OCI-LY1 (cell line): ENCODE measurements around the gene MN1.

Source experiments
- H2AFZ ChIP-seq: fragments of 200-600 bp; sonication (generic), shearing (Covaris generic); 2 replicates; pipeline ENCODE4 v1.6.0; 2014; ENCODE audit warnings: antibody characterized with exemption, mild to moderate bottlenecking, low read length
- H3F3A ChIP-seq: fragments of 200-600 bp; sonication (generic), shearing (Covaris generic); 2 replicates; pipeline ENCODE4 v1.6.0; 2014; ENCODE audit warnings: mild to moderate bottlenecking, antibody characterized with exemption, low read length, moderate library complexity; ENCODE audit not compliant: insufficient read depth
- H3K27ac ChIP-seq: fragments of 200-600 bp; sonication (generic); 2 replicates; pipeline ENCODE4 v1.5.1; 2014; ENCODE audit warnings: low read length, mixed run types, mild to moderate bottlenecking, low read depth; ENCODE audit not compliant: poor library complexity, severe bottlenecking
- H3K27me3 ChIP-seq: fragments of 200-600 bp; sonication (generic); 2 replicates; pipeline ENCODE4 v1.6.0; 2014; ENCODE audit warnings: antibody characterized with exemption, mild to moderate bottlenecking, low read length, moderate library complexity; ENCODE audit not compliant: insufficient read depth
- H3K36me3 ChIP-seq: fragments of 200-600 bp; sonication (generic); 2 replicates; pipeline ENCODE4 v1.6.1; 2014; ENCODE audit warnings: mild to moderate bottlenecking, antibody characterized with exemption, low read length, moderate library complexity, mixed read lengths; ENCODE audit not compliant: insufficient read depth
- H3K4me1 ChIP-seq: fragments of 200-600 bp; sonication (generic); 2 replicates; pipeline ENCODE4 v1.5.1; 2014; ENCODE audit warnings: mild to moderate bottlenecking, low read length, moderate library complexity; ENCODE audit not compliant: insufficient read depth, severe bottlenecking
- H3K4me2 ChIP-seq: fragments of 200-600 bp; sonication (generic), shearing (Covaris generic); 2 replicates; pipeline ENCODE4 v1.6.1; 2014; ENCODE audit warnings: low read length
- H3K4me3 ChIP-seq: fragments of 200-600 bp; sonication (generic); 2 replicates; pipeline ENCODE4 v1.5.1; 2014; ENCODE audit warnings: low read length, low read depth, mild to moderate bottlenecking, mixed read lengths; ENCODE audit not compliant: poor library complexity, severe bottlenecking
- H3K79me2 ChIP-seq: fragments of 200-600 bp; shearing (Covaris generic); 2 replicates; pipeline ENCODE4 v1.6.1; 2016; ENCODE audit warnings: mixed run types, low read length, mixed read lengths; ENCODE audit not compliant: insufficient read depth
- H3K9ac ChIP-seq: fragments of 200-600 bp; sonication (generic), shearing (Covaris generic); 2 replicates; pipeline ENCODE4 v1.6.1; 2014; ENCODE audit warnings: mild to moderate bottlenecking, low read length, mixed read lengths
- H3K9me2 ChIP-seq: fragments of 200-600 bp; sonication (generic), shearing (Covaris generic); 2 replicates; pipeline ENCODE4 v1.6.1; 2014; ENCODE audit warnings: low read depth, mild to moderate bottlenecking, low read length, mixed read lengths
- H3K9me3 ChIP-seq: fragments of 200-600 bp; shearing (Covaris generic); 2 replicates; pipeline ENCODE4 v1.6.1; 2014; ENCODE audit warnings: low read length, mixed read lengths
- H4K20me1 ChIP-seq: fragments of 200-600 bp; sonication (generic), shearing (Covaris generic); 2 replicates; pipeline ENCODE4 v1.6.0; 2016; ENCODE audit warnings: mild to moderate bottlenecking, low read length; ENCODE audit not compliant: insufficient read depth
- EZH2 ChIP-seq: fragments of 200-600 bp; sonication (generic), shearing (Covaris generic); IDR thresholded peaks from 2 replicates; pipeline ENCODE4 v1.8.0; 2017; ENCODE audit warnings: borderline replicate concordance, mixed run types, mild to moderate bottlenecking, antibody characterized with exemption, low read length, moderate library complexity, mixed read lengths
- TF ChIP-seq, protein P1 (sequence below): fragments of 200-600 bp; sonication (generic), shearing (Covaris generic); IDR thresholded peaks from 2 replicates; pipeline ENCODE4 v1.5.1; 2017; ENCODE audit warnings: mild to moderate bottlenecking, antibody characterized with exemption, low read length, moderate library complexity, mixed read lengths

MN1 gene

DNA sequence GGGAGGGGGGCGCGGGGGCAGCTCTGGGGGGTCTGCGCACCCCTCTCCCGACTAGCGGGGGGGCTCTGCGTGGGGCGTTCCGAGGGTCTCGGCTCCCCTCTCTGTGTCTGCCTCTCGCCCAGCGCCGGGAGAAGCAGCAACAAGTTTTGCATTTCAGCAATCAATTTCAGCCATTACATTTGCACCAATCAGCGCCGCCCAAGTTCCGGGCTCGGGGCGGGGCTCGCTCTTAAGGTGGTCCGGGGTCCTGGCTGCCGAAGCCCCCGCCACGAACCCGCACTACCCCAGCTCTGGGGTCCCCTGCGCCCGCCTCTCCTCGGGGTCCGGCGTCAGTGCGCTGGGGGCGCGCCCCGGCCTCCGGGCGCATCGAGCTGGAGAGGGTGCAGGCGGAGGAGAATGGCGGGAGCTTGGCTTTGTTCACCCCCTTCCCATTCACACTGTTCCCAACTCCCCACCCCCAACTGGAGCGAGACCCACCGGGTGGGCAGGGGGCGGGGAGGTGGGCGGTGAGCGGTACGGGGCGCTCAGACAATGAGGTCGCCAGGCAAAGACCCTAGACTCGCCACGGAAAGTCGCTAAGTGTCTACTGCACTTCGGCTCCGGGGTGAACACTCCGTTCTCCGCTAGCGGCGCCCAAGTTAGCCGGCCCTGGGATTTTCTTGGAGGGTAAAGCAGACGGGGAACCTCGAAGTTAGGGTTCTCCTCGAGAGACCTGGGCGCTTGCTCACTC lies at the start of gene MN1:
TSS of gene MN1 (minus strand) at position 141 of the 730 bp plus-strand sequence. CDS start 1,213 bp downstream, outside the sequence.
- Histone ChIP-seq H3K4me3 (no peak within 1 kb of the TSS), H2AFZ (no peak within 1 kb of the TSS), H3K9me3 (no peaks in the 10 kb centered on the region), H3K27me3 (no peaks in the 10 kb centered on the region), H3K4me1 (no peaks in the 10 kb centered on the region), H3K79me2 (no peaks in the 10 kb centered on the region), H3K27ac (no peak within 1 kb of the TSS), H3K4me2 (no peak within 1 kb of the TSS), H4K20me1 (no peaks in the 10 kb centered on the region), H3F3A (no peaks in the 10 kb centered on the region), H3K9ac (no peak within 1 kb of the TSS), H3K9me2 (no peaks in the 10 kb centered on the region), H3K36me3 (no peaks in the 10 kb centered on the region)
- TF ChIP-seq EZH2 = no peak
- TF ChIP-seq, protein P1, sequence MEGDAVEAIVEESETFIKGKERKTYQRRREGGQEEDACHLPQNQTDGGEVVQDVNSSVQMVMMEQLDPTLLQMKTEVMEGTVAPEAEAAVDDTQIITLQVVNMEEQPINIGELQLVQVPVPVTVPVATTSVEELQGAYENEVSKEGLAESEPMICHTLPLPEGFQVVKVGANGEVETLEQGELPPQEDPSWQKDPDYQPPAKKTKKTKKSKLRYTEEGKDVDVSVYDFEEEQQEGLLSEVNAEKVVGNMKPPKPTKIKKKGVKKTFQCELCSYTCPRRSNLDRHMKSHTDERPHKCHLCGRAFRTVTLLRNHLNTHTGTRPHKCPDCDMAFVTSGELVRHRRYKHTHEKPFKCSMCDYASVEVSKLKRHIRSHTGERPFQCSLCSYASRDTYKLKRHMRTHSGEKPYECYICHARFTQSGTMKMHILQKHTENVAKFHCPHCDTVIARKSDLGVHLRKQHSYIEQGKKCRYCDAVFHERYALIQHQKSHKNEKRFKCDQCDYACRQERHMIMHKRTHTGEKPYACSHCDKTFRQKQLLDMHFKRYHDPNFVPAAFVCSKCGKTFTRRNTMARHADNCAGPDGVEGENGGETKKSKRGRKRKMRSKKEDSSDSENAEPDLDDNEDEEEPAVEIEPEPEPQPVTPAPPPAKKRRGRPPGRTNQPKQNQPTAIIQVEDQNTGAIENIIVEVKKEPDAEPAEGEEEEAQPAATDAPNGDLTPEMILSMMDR = no peak

DNA sequence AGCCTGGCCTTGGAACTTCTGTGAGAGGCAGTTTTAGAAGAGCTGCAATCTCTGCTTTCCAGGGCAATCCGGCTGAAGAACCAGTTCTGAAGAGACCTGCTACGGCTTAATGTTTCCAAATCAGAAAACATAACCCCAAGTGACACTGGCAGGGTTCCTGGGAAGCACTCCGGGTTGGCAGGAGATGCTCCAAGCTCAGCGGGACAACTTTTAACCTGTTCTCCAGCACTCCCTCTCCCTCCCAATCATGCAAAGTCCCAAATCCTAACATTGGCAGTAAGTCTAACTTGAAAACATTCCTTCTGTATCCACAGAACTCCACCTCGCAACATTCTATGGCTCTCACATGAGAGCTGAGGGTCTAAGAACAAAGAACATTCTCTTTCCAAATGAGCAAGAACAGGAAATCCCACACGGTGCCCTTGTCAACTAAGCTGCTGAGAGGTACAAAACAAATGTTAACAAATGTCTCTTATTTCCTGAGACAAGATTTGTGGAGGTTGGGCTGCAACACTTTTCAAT lies 48.5 kb upstream of the MN1 start:
- Histone ChIP-seq H4K20me1 (no peaks in the 10 kb centered on the region), H3K9me2 (no peaks in the 10 kb centered on the region), H3K27me3 (no peaks in the 10 kb centered on the region), H3K9me3 (no peaks in the 10 kb centered on the region), H3K79me2 (no peaks in the 10 kb centered on the region), H2AFZ (no peak overlapping the region), H3K4me2 (no peak overlapping the region), H3F3A (no peaks in the 10 kb centered on the region), H3K4me1 (no peaks in the 10 kb centered on the region), H3K27ac (no peak overlapping the region), H3K9ac (no peak overlapping the region), H3K4me3 (no peak overlapping the region), H3K36me3 (peaks cover 57% of the 10 kb centered on the region)
- TF ChIP-seq, protein P1 = no peak
- TF ChIP-seq EZH2 = no peak

DNA sequence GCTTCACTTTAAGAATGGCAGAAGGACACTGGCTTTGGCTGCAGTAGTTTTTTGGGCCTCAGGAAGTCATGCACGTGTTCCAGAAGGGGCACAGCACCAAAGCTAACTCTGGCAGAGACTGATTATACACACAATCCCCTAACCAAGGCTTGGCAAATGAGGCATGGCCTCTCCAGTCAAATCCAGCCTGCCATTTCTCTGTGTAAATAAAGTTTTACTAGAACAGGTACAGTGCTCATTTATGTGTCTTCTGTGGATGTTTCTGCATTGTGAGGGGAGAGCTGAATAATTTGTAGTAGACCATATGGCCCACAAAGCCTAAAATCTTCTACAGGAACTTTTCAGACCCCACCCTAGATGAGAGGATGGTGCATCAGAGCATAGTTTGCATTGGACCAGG lies 46.4 kb upstream of the MN1 start:
- Histone ChIP-seq H4K20me1 (no peaks in the 10 kb centered on the region), H3K27ac (no peak overlapping the region), H3K4me1 (no peaks in the 10 kb centered on the region), H3K9ac (no peak overlapping the region), H3K27me3 (no peaks in the 10 kb centered on the region), H3K4me3 (no peak overlapping the region), H2AFZ (no peak overlapping the region), H3F3A (no peaks in the 10 kb centered on the region), H3K4me2 (no peak overlapping the region), H3K36me3 (peaks cover 40% of the 10 kb centered on the region), H3K9me2 (no peaks in the 10 kb centered on the region), H3K79me2 (no peaks in the 10 kb centered on the region), H3K9me3 (no peaks in the 10 kb centered on the region)
- TF ChIP-seq, protein P1 = no peak
- no peak for TF ChIP-seq EZH2
